Measurements from ENCODE around the gene EME2.
"Not testable (repeated sequence)": the region's sequence is repeated elsewhere in the genome, so short reads cannot be mapped to it uniquely, and the experiment has no call there.

The EME2 gene

DNA sequence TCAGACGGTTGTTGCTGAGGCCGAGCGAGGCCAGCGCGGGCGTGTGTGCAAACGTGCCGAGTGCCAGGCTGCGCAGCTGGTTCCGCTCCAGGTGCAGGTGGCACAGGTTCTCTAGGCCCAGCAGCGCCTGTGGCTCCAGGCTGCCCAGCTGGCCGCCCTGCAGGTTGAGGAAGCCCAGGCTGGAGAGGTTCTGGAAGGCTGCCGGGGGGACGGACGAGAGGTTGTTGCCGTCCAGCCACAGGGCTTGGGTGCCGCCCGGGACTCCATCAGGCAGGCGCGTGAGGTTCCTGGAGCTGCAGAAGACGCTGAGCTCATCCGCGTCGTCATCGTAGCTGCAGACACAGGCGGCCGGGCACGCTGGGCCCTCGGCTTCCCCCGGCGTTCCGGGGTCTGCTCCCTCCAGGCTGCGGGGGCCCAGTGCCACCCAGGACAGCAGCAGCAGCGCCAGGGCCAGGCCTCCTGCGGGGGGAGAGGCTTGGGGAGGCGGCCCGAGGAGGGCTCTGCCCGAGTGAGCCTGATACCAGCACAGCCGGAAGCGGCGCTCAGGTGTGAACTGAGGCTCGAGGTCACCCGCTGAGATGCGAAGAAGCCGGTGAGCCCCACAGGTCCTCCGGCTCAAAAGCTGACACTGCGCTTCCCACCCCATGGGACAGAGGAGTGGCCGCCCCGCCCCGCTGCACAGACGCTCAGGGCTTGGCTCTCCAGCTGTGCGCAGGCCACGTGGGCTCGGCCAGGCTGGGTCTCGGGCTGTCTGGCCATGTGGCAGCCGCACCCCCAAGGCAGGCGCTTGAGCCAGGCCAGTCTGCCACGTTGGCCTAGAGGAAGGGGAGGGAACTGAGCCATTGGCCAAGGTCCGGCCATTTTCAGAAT lies 19.6 kb downstream of the EME2 start:
- DNase-seq: peak; percentile 2

DNA sequence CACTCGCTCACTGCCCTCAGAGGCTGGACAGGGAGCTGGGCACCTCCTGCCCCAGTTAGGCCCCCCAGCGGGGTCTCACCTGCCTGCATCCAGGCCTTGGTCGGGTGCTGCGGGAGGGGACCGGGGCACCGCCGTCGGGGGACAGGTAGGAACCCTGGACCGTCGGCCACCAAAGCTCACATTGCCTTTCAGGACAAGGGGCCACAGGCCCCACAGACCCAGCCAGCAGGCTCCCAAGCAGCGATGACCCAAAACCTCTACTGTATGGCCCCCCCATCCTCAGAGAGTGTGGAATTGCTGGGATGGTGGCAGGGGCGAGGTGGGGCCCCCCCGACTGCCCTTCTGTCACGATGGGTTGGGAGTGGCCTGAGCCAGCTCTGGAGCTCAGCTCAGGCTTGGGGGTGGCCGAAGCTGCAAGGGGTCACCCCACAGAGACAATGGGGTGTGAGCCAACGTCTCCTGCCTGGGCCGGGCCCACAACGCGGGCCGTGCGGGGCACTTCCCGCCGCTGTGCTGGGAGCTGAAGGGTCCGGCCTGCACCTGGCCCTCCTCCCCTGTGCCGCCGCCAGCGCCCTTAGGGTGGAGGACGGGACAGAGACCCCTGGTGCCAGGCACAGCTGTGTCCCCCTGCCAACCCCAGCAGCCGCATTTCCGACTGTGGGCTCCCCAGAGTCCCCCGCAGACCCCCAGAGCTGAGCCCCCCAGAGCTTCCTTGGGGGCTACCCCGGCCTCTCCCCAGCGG lies 20.4 kb downstream of the EME2 start:
- peak; percentile 3 for DNase-seq

DNA sequence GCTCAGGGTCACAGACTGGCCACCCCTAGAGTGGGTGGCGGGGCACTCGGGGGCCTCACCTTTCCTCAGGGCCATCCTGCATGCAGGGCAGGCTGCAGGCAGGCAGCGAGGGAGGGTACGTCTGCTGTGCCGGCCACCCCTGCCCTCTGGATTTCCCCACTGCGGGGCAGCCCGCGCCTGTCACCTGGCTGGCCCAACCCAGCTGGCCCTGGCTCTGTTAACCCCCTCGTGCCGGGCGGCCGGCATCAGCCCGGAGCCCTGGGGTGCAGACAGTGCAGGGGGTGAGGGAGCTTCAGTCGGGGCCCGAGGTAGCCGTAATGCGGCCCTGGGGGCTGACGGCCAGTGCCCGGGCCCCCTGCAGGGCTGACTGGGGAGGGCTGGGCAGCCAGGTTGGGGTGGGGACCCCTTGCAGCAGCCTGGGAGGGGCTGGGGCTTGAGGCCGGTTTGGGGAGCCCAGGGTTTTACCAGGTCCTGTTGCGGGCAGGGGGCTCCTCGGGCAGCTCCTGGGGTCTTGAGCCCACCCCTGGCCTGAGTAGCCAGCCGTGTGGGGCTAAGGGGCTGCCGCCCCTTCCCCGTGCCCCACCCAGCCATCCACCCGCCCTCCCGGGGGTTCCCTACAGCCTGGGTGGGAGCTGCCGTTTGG lies 21.1 kb downstream of the EME2 start, which contains the start of gene IGFALS:
TSS of gene IGFALS (minus strand) at position 128 of the 643 bp plus-strand sequence. CDS start at position 75, 53 bp downstream.
- peak; percentile 3 for DNase-seq

DNA sequence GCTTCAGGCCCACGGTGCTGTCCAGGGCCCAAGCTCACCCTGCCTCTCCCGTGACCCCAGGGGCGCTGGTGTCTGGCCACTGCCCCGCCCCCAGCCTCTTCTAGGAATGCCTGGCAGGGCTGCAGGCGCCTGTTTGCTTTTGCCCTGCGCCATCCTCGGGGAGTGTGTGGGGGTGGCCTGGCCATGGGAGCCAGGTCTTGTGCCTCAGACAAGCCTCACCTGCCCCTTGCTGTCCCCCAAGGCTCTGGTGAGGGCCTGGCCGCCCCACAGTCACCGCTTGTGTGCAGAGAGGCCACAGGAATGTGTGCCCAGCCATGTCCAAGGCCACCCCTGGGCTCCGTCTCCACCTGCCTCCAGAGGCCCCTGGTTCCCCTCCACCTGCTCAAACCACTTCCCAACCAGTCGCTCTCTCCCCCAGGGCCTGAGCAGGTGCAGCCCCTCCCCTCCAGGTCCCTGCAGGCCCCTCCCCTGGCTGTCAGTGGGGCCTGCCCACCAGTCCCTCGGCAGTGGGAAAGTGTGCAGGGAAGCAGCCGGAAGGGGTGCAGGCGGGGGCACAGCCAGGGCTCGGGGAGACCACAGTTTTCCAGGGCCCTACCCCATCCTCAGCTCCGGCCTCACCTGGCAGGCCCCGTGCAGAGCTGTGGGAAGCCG lies 21.7 kb downstream of the EME2 start:
- DNase-seq: peak; percentile 2

DNA sequence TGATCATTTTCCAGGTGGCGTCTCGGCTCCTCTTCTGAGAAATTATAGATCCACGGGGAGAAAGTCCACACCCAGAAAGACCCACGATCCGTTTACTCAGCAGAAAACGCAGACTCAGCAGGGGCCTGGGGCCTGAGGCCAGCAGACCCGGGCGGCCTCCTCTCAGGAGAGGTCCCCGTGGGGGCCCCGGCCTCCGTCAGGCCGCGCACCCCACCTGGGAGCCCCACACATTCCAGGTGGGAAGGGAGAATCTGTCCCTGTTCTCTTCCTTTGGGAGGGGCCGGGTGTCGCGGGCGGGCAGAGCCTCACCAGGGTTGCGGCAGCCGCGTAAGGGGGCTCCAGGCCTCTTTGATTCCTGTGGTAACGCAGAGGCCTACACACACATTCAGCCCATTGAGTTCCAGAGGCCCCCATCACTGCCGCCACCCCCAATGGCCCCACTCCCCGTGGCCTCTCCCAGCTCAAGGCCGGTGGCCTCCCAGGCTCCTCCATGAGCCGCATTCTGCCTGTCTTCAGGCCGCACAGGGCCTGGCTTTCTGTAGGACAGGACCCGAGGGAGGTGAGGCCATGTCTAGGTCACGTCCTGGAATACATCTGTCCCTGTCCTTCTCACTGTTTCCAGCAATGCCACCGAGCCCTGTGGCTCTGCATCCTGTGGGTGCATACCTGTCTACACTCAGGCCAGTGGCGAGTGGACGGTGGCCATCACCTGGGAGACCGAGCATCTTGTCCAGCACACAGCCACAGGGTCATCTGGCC lies 22.5 kb downstream of the EME2 start:
- DNase-seq: no peak

DNA sequence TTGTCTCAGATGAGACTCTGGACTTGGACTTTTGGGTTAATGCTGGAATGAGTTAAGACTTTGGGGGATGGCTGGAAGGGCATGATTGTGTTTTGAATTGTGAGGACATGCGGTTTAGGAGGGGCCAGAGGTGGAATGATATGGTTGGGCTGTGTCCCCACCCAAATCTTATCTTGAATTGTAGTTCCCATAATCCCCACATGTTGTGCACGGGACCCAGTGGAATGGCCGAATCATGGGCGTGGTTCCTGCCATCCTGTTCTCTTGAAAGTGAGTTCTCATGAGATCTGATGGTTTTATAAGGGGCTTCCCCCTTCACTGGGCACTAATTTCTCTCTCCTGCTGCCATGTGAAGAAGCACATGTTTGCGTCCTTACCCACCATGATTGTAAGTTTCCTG lies 26.7 kb downstream of the EME2 start:
- not testable (repeated sequence) for DNase-seq

DNA sequence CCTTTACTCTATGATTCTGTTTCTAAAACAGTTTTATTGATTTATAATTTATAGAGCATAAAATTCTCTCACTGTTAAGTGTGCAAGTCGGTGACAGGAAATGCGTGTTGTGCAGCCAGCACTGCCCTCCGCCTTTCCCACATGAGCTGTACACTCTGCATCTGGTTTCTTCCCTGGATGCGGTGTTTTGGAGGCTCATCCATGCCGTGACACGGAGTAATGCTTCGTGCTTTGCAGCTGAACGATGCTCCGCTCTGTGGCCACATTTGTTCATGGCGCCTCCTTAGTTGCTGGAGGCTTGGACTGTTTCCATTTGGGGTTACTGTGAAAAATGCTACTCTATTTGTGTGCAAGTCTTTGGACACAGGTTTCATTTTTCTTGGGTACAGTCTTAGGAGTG lies 28.1 kb downstream of the EME2 start:
- DNase-seq: no peak

DNA sequence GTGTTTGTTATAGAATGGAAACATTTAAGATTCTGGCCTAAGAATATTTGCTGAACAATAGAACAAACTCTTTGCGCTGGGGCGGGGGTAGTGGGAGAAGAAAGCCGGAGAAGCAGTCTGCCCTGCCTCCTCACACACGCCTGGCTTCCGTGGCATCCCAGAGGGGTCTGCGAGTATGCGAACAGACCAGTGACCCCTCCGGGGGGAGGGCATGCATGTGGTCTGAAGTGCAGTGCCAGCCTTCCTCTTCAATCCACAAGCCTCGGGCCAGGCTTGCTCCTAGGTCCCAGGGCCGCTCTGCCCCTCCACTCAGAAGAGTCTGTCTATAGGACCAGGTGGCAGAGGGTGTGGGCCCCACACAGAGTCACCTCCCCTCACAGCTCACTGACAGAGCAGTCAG lies 35.0 kb downstream of the EME2 start:
- no peak for DNase-seq

DNA sequence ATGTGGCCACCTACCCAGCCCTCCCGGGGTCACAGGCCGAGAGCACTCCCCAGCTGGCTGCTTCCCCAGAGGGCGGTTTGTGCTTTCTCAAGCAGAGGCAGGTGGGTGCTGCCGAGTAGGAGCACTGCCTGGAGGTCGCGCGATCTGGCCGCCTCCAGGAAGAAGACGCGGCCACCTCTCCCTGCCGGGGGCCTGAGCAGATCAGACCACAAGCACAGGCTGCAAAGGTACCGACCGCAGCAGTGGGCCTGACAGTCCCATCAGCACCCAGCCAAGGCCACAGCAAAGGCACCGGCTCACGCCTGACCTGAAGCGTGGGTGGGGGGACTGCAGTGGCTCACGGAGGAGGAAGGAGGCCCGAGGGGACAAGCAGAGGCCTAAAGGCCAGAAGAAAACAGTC lies 36.1 kb downstream of the EME2 start:
- DNase-seq: no peak

DNA sequence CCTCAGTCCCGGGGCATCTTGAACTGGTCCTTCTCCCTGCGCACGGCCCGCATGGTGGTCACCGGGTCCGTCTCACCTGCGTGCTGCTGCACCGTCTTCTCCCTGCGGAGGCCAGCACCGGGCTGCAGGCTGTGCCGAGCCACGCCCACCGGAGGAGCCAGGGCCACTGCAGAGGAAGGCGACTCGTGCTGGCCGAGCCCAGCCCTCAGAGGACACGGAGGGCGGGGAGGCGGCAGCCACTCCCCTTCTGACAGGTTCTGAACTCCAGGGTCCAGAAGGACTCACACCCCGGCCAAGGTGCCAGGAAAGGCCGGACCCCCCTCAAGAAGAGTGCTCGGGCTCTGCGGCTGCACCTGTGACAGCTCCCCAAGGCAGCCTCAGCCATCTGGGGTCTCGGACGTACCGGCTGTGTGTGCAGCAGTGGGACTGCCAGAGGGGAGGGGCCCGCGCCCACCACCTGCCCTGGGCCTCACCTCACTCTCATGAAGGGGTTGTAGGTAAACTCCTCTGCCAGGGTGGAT lies 36.7 kb downstream of the EME2 start:
- DNase-seq: no peak

DNA sequence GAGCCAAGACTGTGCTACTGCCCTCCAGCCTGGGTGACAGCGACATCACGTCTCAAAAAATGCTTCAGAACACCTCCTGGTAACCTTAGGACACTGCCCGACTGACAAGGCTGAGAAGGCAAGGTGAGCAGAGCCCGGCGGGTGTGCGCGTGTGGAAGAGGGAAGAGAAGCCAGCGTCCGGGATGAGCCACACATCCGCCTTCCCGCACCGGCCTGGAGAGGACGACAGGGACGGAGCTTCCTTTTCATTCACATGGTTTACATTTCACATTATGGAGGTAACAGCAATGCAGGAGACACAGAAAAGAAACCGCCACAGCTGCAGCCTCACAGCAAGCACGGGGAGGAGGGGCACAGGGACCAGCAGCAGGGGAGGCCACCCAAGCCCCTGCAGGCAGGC lies 37.5 kb downstream of the EME2 start:
- DNase-seq: no peak

DNA sequence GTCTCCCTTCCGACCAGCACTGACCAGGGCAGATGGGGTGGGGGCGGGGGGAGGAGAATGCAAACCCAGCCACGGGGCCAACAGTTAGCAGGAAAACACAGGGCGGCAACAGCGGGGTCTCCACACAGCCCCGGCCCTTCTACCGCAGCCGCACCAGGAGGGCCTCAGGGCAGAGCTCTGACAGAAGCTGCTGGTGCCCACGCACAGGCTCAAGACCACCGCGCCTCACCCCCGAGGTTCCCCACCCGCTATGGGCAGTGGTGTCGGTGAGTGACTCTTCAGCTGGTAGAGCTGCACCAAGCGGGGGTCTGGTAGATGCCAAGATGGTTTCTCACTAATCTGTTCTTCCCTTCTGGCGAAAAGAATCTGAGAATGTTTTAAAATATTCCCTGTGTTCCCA lies 37.9 kb downstream of the EME2 start:
- no peak for DNase-seq

DNA sequence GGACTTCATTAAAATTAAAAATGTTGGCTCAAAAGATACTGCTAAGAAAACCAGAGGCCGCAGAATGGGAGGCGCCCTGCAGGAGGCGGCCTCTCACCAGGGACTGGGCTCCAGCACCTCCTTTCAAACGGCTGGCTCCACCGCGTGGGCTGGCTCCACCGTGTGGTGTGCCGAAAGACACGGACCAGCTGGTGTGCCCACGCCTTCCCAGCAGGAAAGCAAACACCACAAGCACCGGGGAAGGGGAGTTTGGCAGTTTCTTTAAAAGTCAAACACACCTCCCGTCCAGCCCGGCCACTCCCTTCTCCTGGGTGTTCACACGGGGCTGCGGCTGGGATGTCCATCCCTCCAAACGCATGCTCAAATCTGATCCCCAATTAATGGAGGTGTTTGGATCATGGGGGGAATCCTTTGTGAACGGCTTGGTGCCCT lies 40.1 kb downstream of the EME2 start:
- DNase-seq: peak; percentile 26

DNA sequence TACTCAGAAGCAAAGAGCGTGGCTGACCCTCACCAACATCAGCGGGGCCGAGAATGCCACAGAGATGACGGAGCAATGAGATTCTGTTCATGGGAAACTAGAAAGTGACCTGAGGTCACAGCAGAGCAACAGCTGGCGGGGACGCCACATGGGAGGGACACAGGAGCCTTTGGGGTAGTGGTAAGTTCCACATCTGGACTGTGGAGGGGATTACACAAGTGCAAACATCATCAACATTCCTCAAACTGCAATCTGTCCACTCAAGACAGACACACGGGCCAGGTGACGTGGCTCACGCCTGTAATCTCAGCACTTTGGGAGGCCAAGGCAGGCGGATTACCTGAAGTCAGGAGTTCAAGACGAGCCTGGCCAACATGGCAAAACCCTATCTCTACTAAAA lies 42.9 kb downstream of the EME2 start:
- no peak for DNase-seq

DNA sequence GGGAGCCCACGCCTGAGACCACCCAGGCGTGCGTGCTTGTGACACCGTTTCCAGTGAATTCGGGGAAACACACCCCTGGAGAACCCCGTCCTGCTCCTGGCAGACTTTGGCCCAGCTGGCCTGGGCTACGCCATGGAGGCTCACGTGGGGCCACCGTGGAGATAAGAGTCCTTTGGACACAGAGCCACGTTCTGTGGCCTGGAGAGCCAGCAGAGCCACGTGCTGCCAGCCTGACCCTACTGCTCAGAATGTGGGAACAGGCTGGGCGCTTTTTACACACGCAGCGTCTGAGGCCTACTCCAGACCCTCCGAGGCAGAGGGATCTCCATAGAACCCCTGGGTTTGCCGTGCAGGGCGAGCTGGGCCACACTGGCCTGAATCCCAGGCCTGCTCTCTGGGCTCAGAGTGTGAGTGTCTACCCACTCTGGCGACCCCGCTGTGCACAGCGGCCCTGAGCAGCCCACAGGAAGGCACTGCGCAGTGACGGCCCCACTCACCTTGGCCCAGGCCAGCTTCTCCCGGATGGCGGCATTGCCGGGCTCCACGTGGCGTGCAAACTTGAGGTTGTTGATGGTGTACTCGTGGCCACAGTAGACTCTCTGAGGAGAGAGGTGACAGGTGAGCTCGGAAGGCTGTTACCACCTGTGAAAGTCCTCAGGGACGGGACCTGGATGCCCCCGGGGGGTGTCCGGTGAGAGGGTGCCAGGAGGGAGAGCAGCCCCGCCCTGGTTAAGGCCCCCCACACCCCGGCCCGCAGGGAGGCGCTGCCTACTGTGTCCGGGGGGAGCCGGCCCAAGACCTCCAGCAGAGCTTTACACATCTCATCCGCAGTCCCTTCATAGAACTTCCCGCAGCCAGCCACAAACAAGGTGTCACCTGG lies 44.0 kb downstream of the EME2 start:
- no peak for DNase-seq

DNA sequence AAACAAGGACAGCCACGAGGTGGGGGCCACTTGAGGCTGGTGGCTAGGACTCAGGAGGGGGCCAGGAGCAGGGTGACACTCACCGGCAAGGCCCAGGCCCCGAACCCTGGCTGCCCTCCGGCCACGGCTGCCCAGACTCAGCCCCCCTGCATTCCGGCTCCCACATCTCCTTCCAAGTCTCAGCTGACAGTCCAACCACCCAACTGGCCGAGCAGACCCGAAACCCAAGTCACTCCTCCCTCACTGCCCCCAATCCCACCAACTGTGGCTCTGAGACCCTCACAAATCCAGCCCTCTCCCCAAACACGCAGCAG lies 44.6 kb downstream of the EME2 start:
- no peak for DNase-seq

DNA sequence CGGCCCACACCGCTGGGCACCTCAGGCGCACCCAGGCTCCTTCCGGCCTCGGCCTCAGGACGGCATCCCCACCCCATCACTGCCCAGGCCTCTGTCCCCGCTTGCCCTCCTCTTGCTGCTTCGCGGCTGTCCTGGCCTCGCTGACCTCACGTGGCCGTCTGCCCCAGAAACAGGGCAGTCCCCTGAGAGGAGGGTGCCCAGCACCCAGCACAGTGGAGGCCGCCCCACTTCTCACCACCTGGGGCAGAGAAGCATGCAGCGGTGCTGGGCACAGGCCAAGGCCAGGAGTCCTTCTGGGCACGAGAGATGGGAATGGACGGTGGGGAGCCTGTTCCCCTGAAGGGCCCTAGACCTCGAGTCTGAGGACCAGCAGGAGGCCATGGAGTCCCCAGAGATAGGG lies 45.1 kb downstream of the EME2 start:
- DNase-seq: no peak

DNA sequence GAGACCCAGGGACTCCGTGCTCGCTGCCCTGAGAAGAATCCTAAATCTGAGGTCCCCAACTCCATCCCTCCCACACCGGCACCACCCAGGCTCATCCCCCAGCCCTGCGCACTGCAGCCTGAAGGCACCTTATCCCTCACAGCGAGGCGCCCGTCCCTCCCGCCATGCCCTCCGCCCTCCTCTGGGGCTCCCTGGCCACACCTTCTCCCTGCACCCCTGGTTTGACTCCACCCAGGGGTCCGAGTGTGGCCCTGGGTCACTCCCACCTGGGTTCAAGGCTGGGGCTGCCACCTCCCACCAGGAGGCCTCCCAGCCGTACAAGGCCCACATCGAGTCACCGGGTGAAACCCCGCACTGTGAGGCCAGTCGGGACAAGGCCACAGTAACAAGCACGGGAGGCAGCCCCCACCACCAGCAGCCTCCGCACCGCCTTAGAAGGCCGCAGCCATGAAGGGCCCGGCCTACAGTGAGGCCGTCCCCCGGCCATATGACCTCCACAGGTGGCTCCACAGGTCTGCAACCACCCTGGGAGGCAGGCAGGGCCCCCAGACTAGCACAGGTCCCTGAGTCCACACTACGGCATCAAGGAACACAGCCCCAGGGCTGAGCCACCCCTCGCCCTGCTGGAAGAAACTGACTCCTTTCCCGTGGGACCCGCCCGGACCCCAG lies 45.7 kb downstream of the EME2 start:
- no peak for DNase-seq

DNA sequence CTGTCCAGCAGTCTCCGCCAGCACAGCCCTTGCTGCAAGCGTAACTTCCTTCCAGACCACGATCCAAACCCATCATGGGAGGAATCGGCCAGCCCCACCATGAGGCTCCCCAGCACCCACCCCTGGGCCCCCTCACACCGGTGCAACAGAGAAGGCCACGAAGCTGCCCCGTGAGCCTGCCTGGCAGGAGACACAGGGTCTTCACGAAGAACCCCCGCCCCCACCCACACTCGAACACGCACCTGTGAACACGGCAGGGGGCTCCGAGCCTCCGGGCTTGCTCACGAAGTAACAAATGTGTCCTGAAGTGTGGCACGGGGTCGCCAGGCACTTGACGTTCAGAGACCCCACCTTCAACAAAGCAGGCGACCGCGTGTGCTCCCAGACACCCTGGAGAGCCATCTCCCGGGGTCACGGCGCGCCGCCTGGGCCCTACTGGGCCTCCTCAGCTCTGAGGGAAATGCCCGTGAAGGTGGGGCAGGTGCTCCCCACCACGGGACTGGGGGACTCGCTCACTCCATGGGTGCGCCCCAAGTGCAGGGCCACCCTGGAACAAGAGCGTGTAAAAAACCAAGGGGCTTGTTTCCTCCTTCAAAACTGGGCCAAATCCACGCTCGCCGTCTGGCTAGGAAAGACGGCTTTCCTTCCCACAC lies 46.4 kb downstream of the EME2 start:
- DNase-seq: no peak

DNA sequence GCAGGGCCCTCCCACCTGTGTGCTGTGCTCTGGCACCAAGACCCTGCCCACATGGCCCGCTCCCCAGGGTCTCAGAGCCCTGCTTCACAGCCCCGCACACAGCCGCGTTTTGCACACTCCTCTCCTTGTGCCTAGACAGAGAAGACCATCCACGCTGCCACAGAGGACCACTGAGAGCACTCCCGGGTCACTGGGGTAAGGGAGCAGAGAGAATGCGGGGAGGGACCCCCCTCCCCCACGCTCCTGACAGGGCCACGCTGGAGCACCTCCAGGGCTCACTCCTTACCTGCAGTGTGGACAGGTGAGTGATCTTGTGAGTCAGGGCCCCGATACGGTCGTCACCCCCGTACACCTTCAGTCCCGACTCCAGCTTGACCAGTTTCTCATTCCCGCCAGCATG lies 47.0 kb downstream of the EME2 start:
- no peak for DNase-seq

Measured in activated gamma-delta T cell treated with Interleukin-2 at 50 U/mL for 16 hours (primary cell).